GM21447 (cell line): ENCODE measurements around the gene NEK7.

Experiments used
- ATAC-seq: cut with Tn5 transposase; IDR thresholded peaks from one replicate; pipeline ENCODE4 v1.9.1; 2021; ENCODE audit not compliant: unreplicated experiment

The NEK7 gene

GRCh38 chr1:198253259-198253658, 96.5 kb downstream of the NEK7 start:
- peak; percentile 79 for ATAC-seq

GRCh38 chr1:198253668-198254067, 96.9 kb downstream of the NEK7 start:
- ATAC-seq, result peak; percentile 98

GRCh38 chr1:198254521-198254920, 97.7 kb downstream of the NEK7 start:
- no peak for ATAC-seq

- no peak for ATAC-seq
Observed at GRCh38 chr1:198254948-198255347, 98.2 kb downstream of the NEK7 start.

GRCh38 chr1:198255784-198256183, 99.0 kb downstream of the NEK7 start:
- ATAC-seq, result no peak

- peak; percentile 41 for ATAC-seq
Observed at GRCh38 chr1:198258491-198258890, 101.7 kb downstream of the NEK7 start.

- ATAC-seq, result no peak
Observed at GRCh38 chr1:198259333-198260074, 102.7 kb downstream of the NEK7 start.

GRCh38 chr1:198261886-198262285, 105.1 kb downstream of the NEK7 start:
- no peak for ATAC-seq

GRCh38 chr1:198263186-198263585, 106.4 kb downstream of the NEK7 start:
- no peak for ATAC-seq

- no peak for ATAC-seq
Observed at GRCh38 chr1:198264282-198264681, 107.5 kb downstream of the NEK7 start.

GRCh38 chr1:198265073-198265661, 108.4 kb downstream of the NEK7 start:
- ATAC-seq, result no peak

- ATAC-seq, result no peak
Observed at GRCh38 chr1:198267056-198267455, 110.3 kb downstream of the NEK7 start.

GRCh38 chr1:198267921-198268320, 111.1 kb downstream of the NEK7 start:
- ATAC-seq, result no peak

- no peak for ATAC-seq
Observed at GRCh38 chr1:198268784-198269645, 112.2 kb downstream of the NEK7 start.

- ATAC-seq, result no peak
Observed at GRCh38 chr1:198269646-198269940, 112.8 kb downstream of the NEK7 start.

GRCh38 chr1:198270273-198270828, 113.6 kb downstream of the NEK7 start:
- ATAC-seq, result no peak

GRCh38 chr1:198271467-198271866, 114.7 kb downstream of the NEK7 start:
- no peak for ATAC-seq

GRCh38 chr1:198272492-198272891, 115.7 kb downstream of the NEK7 start:
- no peak for ATAC-seq

GRCh38 chr1:198273748-198274295, 117.0 kb downstream of the NEK7 start:
- no peak for ATAC-seq

GRCh38 chr1:198275597-198275996, 118.8 kb downstream of the NEK7 start:
- ATAC-seq, result no peak

GRCh38 chr1:198276241-198276640, 119.4 kb downstream of the NEK7 start:
- ATAC-seq, result no peak
